CD4-positive, alpha-beta memory T cell (primary cell): Measurements from ENCODE around the gene ITPRIP. TPM values are rescaled to one million over a fixed set of nuclear protein-coding genes. Genes with fewer than 3 reads are reported as not detected.
A peak's percentile ranks its signal among the peaks of the same experiment; 100 is the strongest.

Source experiments
- CTCF ChIA-PET: fragments of 350-600 bp; sonication (Branson Sonifier 250); formaldehyde crosslinking; loops from one replicate; lab custom pipeline; 2021; ENCODE audit warnings: inconsistent platforms; ENCODE audit not compliant: partially characterized antibody; lab: Charles Lee
- POLR2A ChIA-PET: fragments of 350-600 bp; sonication (Branson Sonifier 250); formaldehyde crosslinking; loops from one replicate; lab custom pipeline; 2021; ENCODE audit not compliant: partially characterized antibody; lab: Charles Lee
- DNase-seq, 5 donors: peaks; one replicate each; pipeline versions ENCODE4 v3.0.0 to v3.0.0-alpha.2; 2020 to 2022; ENCODE audit warnings: mixed read lengths in 1 of 5
- H3K27ac ChIP-seq: one replicate; pipeline ENCODE4 v1.7.0; 2013; ENCODE audit warnings: low read depth, low read length
- H3K27me3 ChIP-seq: 2 replicates; pipeline ENCODE4 v1.7.0; 2013; ENCODE audit warnings: mild to moderate bottlenecking, low read length, moderate library complexity; ENCODE audit not compliant: insufficient read depth
- H3K36me3 ChIP-seq: 2 replicates; pipeline ENCODE4 v1.7.0; 2013; ENCODE audit warnings: mild to moderate bottlenecking, low read length, moderate library complexity; ENCODE audit not compliant: insufficient read depth
- H3K4me1 ChIP-seq: 2 replicates; pipeline ENCODE4 v1.7.0; 2013; ENCODE audit warnings: mild to moderate bottlenecking, low read length, moderate library complexity; ENCODE audit not compliant: insufficient read depth
- H3K4me3 ChIP-seq, 2 donors: one replicate each; pipeline ENCODE4 v1.7.0; 2013; ENCODE audit warnings: low read length in 2 of 2, mild to moderate bottlenecking in 1 of 2
- H3K9me3 ChIP-seq, 2 donors: one replicate each; pipeline ENCODE4 v1.7.0; 2013; ENCODE audit warnings: low read length in 2 of 2, control low read depth in 1 of 2; ENCODE audit not compliant: control insufficient read depth in 1 of 2
- H3K27ac Mint-ChIP-seq, 7 donors: one replicate each; pipeline ENCODE4 v1.8.0; 2020 to 2021; ENCODE audit warnings: mixed read lengths in 7 of 7, mild to moderate bottlenecking in 6 of 7, inconsistent platforms in 3 of 7, moderate library complexity in 3 of 7
- H3K27me3 Mint-ChIP-seq, 2 donors: one replicate each; pipeline ENCODE4 v1.8.0; 2020 to 2021; ENCODE audit warnings: mixed read lengths in 2 of 2
- H3K36me3 Mint-ChIP-seq, 2 donors: one replicate each; pipeline ENCODE4 v1.8.0; 2020 to 2021; ENCODE audit warnings: mixed read lengths in 2 of 2, inconsistent platforms in 1 of 2, mild to moderate bottlenecking in 1 of 2
- H3K4me1 Mint-ChIP-seq, 4 donors: one replicate each; pipeline ENCODE4 v1.8.0; 2020 to 2021; ENCODE audit warnings: mixed read lengths in 4 of 4, mild to moderate bottlenecking in 1 of 4
- H3K4me3 Mint-ChIP-seq, 8 donors: one replicate each; pipeline ENCODE4 v1.8.0; 2020 to 2021; ENCODE audit warnings: mixed read lengths in 8 of 8, mild to moderate bottlenecking in 7 of 8, moderate library complexity in 6 of 8, inconsistent platforms in 3 of 8
- H3K9me3 Mint-ChIP-seq, 8 donors: one replicate each; pipeline ENCODE4 v1.8.0; 2020 to 2021; ENCODE audit warnings: mixed read lengths in 8 of 8, mild to moderate bottlenecking in 5 of 8, inconsistent platforms in 3 of 8, moderate library complexity in 1 of 8
- intact Hi-C: fragments of 100-400 bp; cut with micrococcal nuclease; formaldehyde crosslinking; loops from one replicate; pipeline ENCODE4 v1.15.1; 2023
- polyA plus RNA-seq, 2 donors: library from polyadenylated mRNA; unstranded; fragments of 300-500 nt; fragmentation: Illumina TruSeq; gene quantifications; one replicate each; pipeline ENCODE4 v1.2.3, GENCODE V29; 2021
- total RNA-seq, 2 experiments: library from RNA; stranded (reverse); gene quantifications; one replicate each; pipeline ENCODE4 v1.2.3, GENCODE V29; 2021

Gene ITPRIP
- 10 to 100 TPM; 15.6 to 15.7 TPM for total RNA-seq
- polyA plus RNA-seq: 10 to 100 TPM; 10.3 to 12.8 TPM

- H3K27ac Mint-ChIP-seq: peak within 1 kb of the TSS; percentile 97 to 100 (median 99)
- H3K4me3 ChIP-seq: peak within 1 kb of the TSS; percentile 51 to 80
- no peaks in the 10 kb centered on the region for H3K9me3 Mint-ChIP-seq
- peak within 1 kb of the TSS; percentile 83 for H3K27ac ChIP-seq
- peak within 1 kb of the TSS; percentile 96 to 100 (median 99) for H3K4me3 Mint-ChIP-seq
- intact Hi-C loops: loop anchor here (1.0 to 2.0 kb wide), 7 partner anchors 9 to 106 kb away; partner anchors contain the start of genes CFAP43, CFAP58 and GSTO2
- peaks cover 0 to 3% of the 10 kb centered on the region in 2 donors for H3K27me3 Mint-ChIP-seq
- H3K4me1 Mint-ChIP-seq: peaks cover 28 to 62% (median 42%) of the 10 kb centered on the region in 4 donors
- POLR2A ChIA-PET: interaction anchor here (0.9 to 6.4 kb wide), 12 partner anchors 9 to 216 kb away, joined by 3 to 179 read pairs (median 6); partner anchors contain the start of genes CFAP58, GSTO1, GSTO2 and SFR1
- peaks cover 48% of the 10 kb centered on the region for H3K4me1 ChIP-seq
- DNase-seq: peak; percentile 81 to 88 (median 85)
- no peaks in the 10 kb centered on the region for H3K36me3 ChIP-seq
- no peaks in the 10 kb centered on the region for H3K9me3 ChIP-seq
- CTCF ChIA-PET: interaction anchor here (0.7 to 7.1 kb wide), 17 partner anchors 9 to 83 kb away, joined by 3 to 100 read pairs (median 5); partner anchors contain the start of genes CFAP58 and GSTO1
- H3K27me3 ChIP-seq: no peaks in the 10 kb centered on the region
- peaks cover 0 to 20% of the 10 kb centered on the region in 2 donors for H3K36me3 Mint-ChIP-seq
These were observed at the start of gene ITPRIP for GRCh38 chr10:104337985-104338735. Gene ITPRIP, minus strand, starts transcription at chr10:104338465. Its CDS starts 22,414 bp downstream, at chr10:104316051.

- peaks cover 14% of the 10 kb centered on the region for H3K4me1 ChIP-seq
- peaks cover 0 to 3% (median 0%) of the 10 kb centered on the region in 8 donors for H3K9me3 Mint-ChIP-seq
- H3K27me3 Mint-ChIP-seq: peaks cover 15 to 28% of the 10 kb centered on the region in 2 donors
- peaks cover 0 to 40% (median 9%) of the 10 kb centered on the region in 4 donors for H3K4me1 Mint-ChIP-seq
- no peaks in the 10 kb centered on the region for H3K27me3 ChIP-seq
- peak overlapping the region in 3 of 7 donors; percentile 51 to 76 (median 63) for H3K27ac Mint-ChIP-seq
- ChIA-PET CTCF (no interaction called here), POLR2A (no interaction called here)
- H3K36me3 Mint-ChIP-seq: no peaks in the 10 kb centered on the region
- H3K36me3 ChIP-seq: no peaks in the 10 kb centered on the region
- intact Hi-C loops: no loop called here
- H3K4me3 Mint-ChIP-seq: peak overlapping the region in 4 of 8 donors; percentile 1 to 71 (median 50)
- no peak overlapping the region for H3K4me3 ChIP-seq
- H3K27ac ChIP-seq: no peak overlapping the region
- DNase-seq: peak in 3 of 5 donors; percentile 2 to 9 (median 6)
- no peaks in the 10 kb centered on the region for H3K9me3 ChIP-seq
These were observed 49.0 kb upstream of the ITPRIP start for GRCh38 chr10:104387130-104387888.

GRCh38 chr10:104380336-104380735 is 42.1 kb upstream of the ITPRIP start:
- POLR2A ChIA-PET: no interaction called here
- CTCF ChIA-PET: no interaction called here
- H3K4me3 ChIP-seq: no peak overlapping the region
- no peak for DNase-seq
- no peak overlapping the region for H3K27ac ChIP-seq
- H3K9me3 ChIP-seq: no peaks in the 10 kb centered on the region
- H3K9me3 Mint-ChIP-seq: peaks cover 0 to 3% (median 0%) of the 10 kb centered on the region in 8 donors
- no peaks in the 10 kb centered on the region for H3K36me3 ChIP-seq
- H3K4me3 Mint-ChIP-seq: no peak overlapping the region
- no peaks in the 10 kb centered on the region for H3K4me1 ChIP-seq
- no peak overlapping the region for H3K27ac Mint-ChIP-seq
- H3K27me3 ChIP-seq: no peaks in the 10 kb centered on the region
- H3K4me1 Mint-ChIP-seq: peaks cover 0 to 11% (median 2%) of the 10 kb centered on the region in 4 donors
- H3K27me3 Mint-ChIP-seq: peaks cover 17 to 33% of the 10 kb centered on the region in 2 donors
- H3K36me3 Mint-ChIP-seq: no peaks in the 10 kb centered on the region
- intact Hi-C loops: no loop called here

GRCh38 chr10:104376784-104377300 is 38.6 kb upstream of the ITPRIP start:
- POLR2A ChIA-PET: no interaction called here

GRCh38 chr10:104374591-104374990 is 36.3 kb upstream of the ITPRIP start:
- H3K4me3 ChIP-seq: no peak overlapping the region
- Mint-ChIP-seq H3K36me3 (no peaks in the 10 kb centered on the region), H3K9me3 (peaks cover 0 to 8% (median 3%) of the 10 kb centered on the region in 8 donors), H3K27me3 (peaks cover 14 to 21% of the 10 kb centered on the region in 2 donors), H3K4me1 (peaks cover 0 to 7% (median 0%) of the 10 kb centered on the region in 4 donors), H3K4me3 (no peak overlapping the region), H3K27ac (peak overlapping the region in 1 of 7 donors; percentile 41)
- peaks cover 3% of the 10 kb centered on the region for H3K27me3 ChIP-seq
- no peak overlapping the region for H3K27ac ChIP-seq
- DNase-seq: no peak
- H3K9me3 ChIP-seq: no peaks in the 10 kb centered on the region
- intact Hi-C loops: no loop called here
- CTCF ChIA-PET: interaction anchor here (1.3 kb wide), 1 partner anchor 21 kb away, joined by 3 read pairs; the partner anchor contains the start of gene CFAP58
- H3K4me1 ChIP-seq: no peaks in the 10 kb centered on the region
- POLR2A ChIA-PET: no interaction called here
- H3K36me3 ChIP-seq: no peaks in the 10 kb centered on the region

More at GRCh38 chr10:104376784-104377300, 38.6 kb upstream of the ITPRIP start:
- CTCF ChIA-PET: no interaction called here
- Mint-ChIP-seq H3K4me1 (peaks cover 0 to 7% (median 0%) of the 10 kb centered on the region in 4 donors), H3K27ac (no peak overlapping the region), H3K27me3 (peaks cover 17 to 27% of the 10 kb centered on the region in 2 donors), H3K36me3 (no peaks in the 10 kb centered on the region), H3K4me3 (no peak overlapping the region), H3K9me3 (no peaks in the 10 kb centered on the region)
- intact Hi-C loops: no loop called here
- no peak for DNase-seq
- Histone ChIP-seq H3K27me3 (peaks cover 3% of the 10 kb centered on the region), H3K4me3 (no peak overlapping the region), H3K36me3 (no peaks in the 10 kb centered on the region), H3K4me1 (no peaks in the 10 kb centered on the region), H3K9me3 (no peaks in the 10 kb centered on the region), H3K27ac (no peak overlapping the region)

- H3K27me3 ChIP-seq: peaks cover 3% of the 10 kb centered on the region
- H3K27ac Mint-ChIP-seq: no peak overlapping the region
- intact Hi-C loops: no loop called here
- H3K9me3 Mint-ChIP-seq: peaks cover 0 to 8% (median 3%) of the 10 kb centered on the region in 8 donors
- no peaks in the 10 kb centered on the region for H3K36me3 ChIP-seq
- DNase-seq: no peak
- peaks cover 17 to 29% of the 10 kb centered on the region in 2 donors for H3K27me3 Mint-ChIP-seq
- CTCF ChIA-PET: no interaction called here
- no peaks in the 10 kb centered on the region for H3K4me1 ChIP-seq
- no peak overlapping the region for H3K4me3 Mint-ChIP-seq
- no peak overlapping the region for H3K4me3 ChIP-seq
- POLR2A ChIA-PET: no interaction called here
- no peaks in the 10 kb centered on the region for H3K4me1 Mint-ChIP-seq
- H3K9me3 ChIP-seq: no peaks in the 10 kb centered on the region
- no peaks in the 10 kb centered on the region for H3K36me3 Mint-ChIP-seq
- H3K27ac ChIP-seq: no peak overlapping the region
These were observed 33.5 kb upstream of the ITPRIP start for GRCh38 chr10:104371753-104372152.
